Measurements from ENCODE around the gene RNASE4.

- TF ChIP-seq JUND (IDR thresholded peaks at IDR 0.05) = no peak
- TF ChIP-seq RXRA (IDR thresholded peaks at IDR 0.05; ENCODE audit: borderline replicate concordance, low read depth) = no peak
- TF ChIP-seq CTCF (IDR thresholded peaks at IDR 0.05) = no peak
- TF ChIP-seq USF1 (IDR thresholded peaks at IDR 0.05; ENCODE audit: borderline replicate concordance, low read depth) = no peak
- no peak for TF ChIP-seq EP300 (IDR thresholded peaks at IDR 0.05; ENCODE audit: borderline replicate concordance in 1 of 2, low read depth in 1 of 2, low read length in 1 of 2)
- TF ChIP-seq MAX (IDR thresholded peaks at IDR 0.05; ENCODE audit: low read depth) = no peak
- TF ChIP-seq REST (IDR thresholded peaks at IDR 0.05; ENCODE audit: low read depth, low read length) = no peak
- no peak for TF ChIP-seq FOXM1 (IDR thresholded peaks at IDR 0.05; ENCODE audit: low read depth)
- no peak for TF ChIP-seq POLR2AphosphoS5 (IDR thresholded peaks at IDR 0.05; ENCODE audit: low read depth, low read length)
- TF ChIP-seq EZH2phosphoT487 (IDR thresholded peaks at IDR 0.05; ENCODE audit: borderline replicate concordance, low read depth) = no peak
- TF ChIP-seq FOSL2 (IDR thresholded peaks at IDR 0.05; ENCODE audit: borderline replicate concordance, low read depth) = no peak
Observed at GRCh38 chr14:20667957-20668356, 16.4 kb upstream of the RNASE4 start.
